Measurements from ENCODE around the gene CACNA1D.

- no peak for TF ChIP-seq POLR2A (IDR thresholded peaks at IDR 0.05; ENCODE audit: low read depth, low read length)
- TF ChIP-seq CTCF (IDR thresholded peaks at IDR 0.05; ENCODE audit: extremely low read depth in 1 of 2, insufficient read depth in 1 of 2, low read depth in 1 of 2, low read length in 2 of 2): no peak
- no peak for TF ChIP-seq MAX (IDR thresholded peaks at IDR 0.05; ENCODE audit: insufficient read depth, insufficient read length)
- no peak for TF ChIP-seq EZH2 (IDR thresholded peaks at IDR 0.05; ENCODE audit: borderline replicate concordance, low read depth, low read length, severe bottlenecking)
- no peak for TF ChIP-seq POLR2AphosphoS5 (IDR thresholded peaks at IDR 0.05; ENCODE audit: insufficient read depth, low read depth, low read length)
- no peak for TF ChIP-seq MYC (IDR thresholded peaks at IDR 0.05; ENCODE audit: low read depth, low read length)
- no peak for TF ChIP-seq JUN (IDR thresholded peaks at IDR 0.05; ENCODE audit: borderline replicate concordance, insufficient read depth, insufficient read length, low read depth)
Observed at GRCh38 chr3:53496392-53496670, 1.9 kb downstream of the CACNA1D start.
